ENCODE data around the gene RTCA.

- TF ChIP-seq CTCF (IDR thresholded peaks at IDR 0.05; ENCODE audit: low read length) (no peak), EZH2 (IDR thresholded peaks at IDR 0.05; ENCODE audit: borderline replicate concordance, low read length) (no peak)
These were observed 30.1 kb downstream of the RTCA start for GRCh38 chr1:100296140-100296539.
